ENCODE results near the gene FLT3LG. TPM values are rescaled to one million over a fixed set of nuclear protein-coding genes. Genes with fewer than 3 reads are reported as not detected.

The FLT3LG gene
- total and polyA plus RNA-seq, 9 of the 15 experiments (the other 6 are each of a cell fraction or from before 2014, with no cell fraction given), result 0.31 to 6.4 (median 1.1) TPM

GRCh38 chr19:49473868-49474541 lies at the start of gene FLT3LG (continued):
- TF ChIP-seq GTF3C2 (IDR thresholded peaks at IDR 0.05; ENCODE audit: borderline replicate concordance, extremely low read depth, insufficient read length), result no peak
- TF ChIP-seq YBX1 (IDR thresholded peaks at IDR 0.05), result no peak
- no peak for TF ChIP-seq TSC22D4 (tag; IDR thresholded peaks at IDR 0.05)
- TF ChIP-seq HMGXB4 (CRISPR knock-in tag; IDR thresholded peaks at IDR 0.05), result peak; percentile 35; the same call in 1 of the 2 replicates
- TF ChIP-seq NFIC (IDR thresholded peaks at IDR 0.05), result peak; percentile 40
- no peak for TF ChIP-seq HIVEP1 (CRISPR knock-in tag; IDR thresholded peaks at IDR 0.05)
- no peak for TF ChIP-seq KDM2B (CRISPR knock-in tag; IDR thresholded peaks at IDR 0.05)
- TF ChIP-seq SIN3B (IDR thresholded peaks at IDR 0.05; ENCODE audit: low read depth), result 0 out of 2 replicates have a peak, but pooled peaks have one; percentile 15
- no peak for TF ChIP-seq GTF2A2 (tag; IDR thresholded peaks at IDR 0.05)
- peak; percentile 48 for TF ChIP-seq NCOR1 (IDR thresholded peaks at IDR 0.05)
- no peak for TF ChIP-seq ZNF347 (CRISPR knock-in tag; IDR thresholded peaks at IDR 0.05; ENCODE audit: low read depth)
- TF ChIP-seq CHCHD3 (CRISPR knock-in tag; IDR thresholded peaks at IDR 0.05), result no peak
- TF ChIP-seq EP400 (IDR thresholded peaks at IDR 0.05), result peak; percentile 65; the same call in 1 of the 2 replicates
- no peak for TF ChIP-seq LEF1 (IDR thresholded peaks at IDR 0.05)
- no peak for TF ChIP-seq ZC3H4 (CRISPR knock-in tag; IDR thresholded peaks at IDR 0.05; ENCODE audit: borderline replicate concordance)
- TF ChIP-seq TOE1 (IDR thresholded peaks at IDR 0.05; ENCODE audit: borderline replicate concordance), result no peak
- TF ChIP-seq TOE1 (CRISPR knock-in tag; IDR thresholded peaks at IDR 0.05; ENCODE audit: borderline replicate concordance, low read depth), result no peak
- no peak for TF ChIP-seq GTF2F1 (IDR thresholded peaks at IDR 0.05; ENCODE audit: low read depth, low read length)
- TF ChIP-seq MTF1 (CRISPR knock-in tag; IDR thresholded peaks at IDR 0.05; ENCODE audit: borderline replicate concordance), result no peak
- no peak for TF ChIP-seq ZBTB8A (IDR thresholded peaks at IDR 0.05; ENCODE audit: partially characterized antibody)
- TF ChIP-seq ZNF644 (tag; IDR thresholded peaks at IDR 0.05; ENCODE audit: low read depth), result no peak
- no peak for TF ChIP-seq HES1 (IDR thresholded peaks at IDR 0.05; ENCODE audit: low read depth)
- TF ChIP-seq NFIX (CRISPR knock-in tag; IDR thresholded peaks at IDR 0.05; ENCODE audit: low read depth), result no peak
- peak; percentile 60; the same call in 1 of the 2 replicates for TF ChIP-seq ZNF583 (CRISPR knock-in tag; IDR thresholded peaks at IDR 0.05)
- peak; percentile 75 for TF ChIP-seq NBN (IDR thresholded peaks at IDR 0.05; ENCODE audit: low read depth)
- no peak for TF ChIP-seq ARID2 (IDR thresholded peaks at IDR 0.05)
- TF ChIP-seq SIRT6 (IDR thresholded peaks at IDR 0.05; ENCODE audit: low read depth, low read length), result no peak
